ENCODE data around the gene FCN2.

FCN2 gene

DNA sequence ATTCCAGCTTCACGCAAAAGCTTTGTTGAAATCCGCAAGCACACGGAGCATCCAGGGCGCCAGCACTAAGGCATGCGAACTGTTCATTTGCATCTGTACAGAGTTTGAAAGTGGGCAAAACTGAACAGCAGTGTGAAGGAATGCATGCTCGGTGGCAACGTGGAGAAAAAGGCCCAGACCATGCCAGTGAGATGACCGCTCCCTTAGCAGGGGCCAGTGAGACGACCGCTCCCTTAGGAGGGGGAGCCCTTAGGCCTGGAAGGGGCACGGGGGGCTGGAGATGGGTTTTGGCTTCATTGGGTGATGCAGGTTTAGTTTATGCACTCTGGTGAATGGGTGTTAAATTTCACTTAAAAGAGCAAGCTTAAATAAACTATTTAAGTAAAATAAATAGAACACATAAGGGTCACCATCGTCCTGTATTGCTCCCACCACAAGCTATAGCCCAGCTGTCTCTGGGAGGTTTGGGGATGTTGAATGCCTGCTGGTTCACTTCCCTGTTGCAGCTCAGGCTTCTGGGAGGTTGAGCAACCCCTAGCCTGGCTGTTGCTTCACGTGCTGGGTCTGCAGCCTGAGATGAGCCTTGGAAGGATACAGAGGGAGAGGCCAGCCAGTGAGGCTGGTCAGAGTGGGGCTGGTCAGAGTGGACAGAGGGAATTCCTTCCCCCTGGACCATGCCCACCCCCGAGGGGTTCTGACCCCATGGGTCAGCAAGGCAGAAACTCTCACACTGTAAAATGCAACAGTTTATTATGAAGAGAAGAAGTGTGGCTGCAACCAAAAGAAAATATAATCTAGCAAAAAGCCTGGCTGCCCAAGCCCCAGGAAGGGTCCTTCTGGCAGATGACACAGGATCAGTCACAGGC lies 41.7 kb downstream of the FCN2 start:
- Histone ChIP-seq H3K27me3 (ENCODE audit: insufficient read depth, low read length) (no peaks in the 10 kb centered on the region; the same call in 1 of the 2 replicates), H3K4me3 (ENCODE audit: low read depth, low read length, poor library complexity, severe bottlenecking) (no peak overlapping the region), H3K9me2 (ENCODE audit: low read depth, low read length) (no peaks in the 10 kb centered on the region), H4K20me1 (ENCODE audit: insufficient read depth, low read length) (no peaks in the 10 kb centered on the region), H3K79me2 (ENCODE audit: insufficient read depth, low read length) (no peaks in the 10 kb centered on the region), H2AFZ (ENCODE audit: low read length) (no peak overlapping the region), H3K9me3 (ENCODE audit: low read length) (peaks cover 11% of the 10 kb centered on the region), H3K4me1 (ENCODE audit: insufficient read depth, low read length, severe bottlenecking) (peaks cover 3% of the 10 kb centered on the region), H3K9ac (ENCODE audit: low read length) (no peak overlapping the region), H3K27ac (ENCODE audit: low read depth, low read length, poor library complexity, severe bottlenecking) (no peak overlapping the region), H3F3A (ENCODE audit: insufficient read depth, low read length) (no peaks in the 10 kb centered on the region), H3K4me2 (ENCODE audit: low read length) (no peak overlapping the region), H3K36me3 (ENCODE audit: insufficient read depth, low read length) (peaks cover 7% of the 10 kb centered on the region; the same call in 1 of the 2 replicates)
- TF ChIP-seq CTCF (IDR thresholded peaks at IDR 0.05; ENCODE audit: low read length) (no peak), EZH2 (IDR thresholded peaks at IDR 0.05; ENCODE audit: borderline replicate concordance, low read length) (no peak)

GRCh38 chr9:134922932-134923240 lies 42.3 kb downstream of the FCN2 start:
- Histone ChIP-seq H3K79me2 (ENCODE audit: insufficient read depth, low read length) (no peaks in the 10 kb centered on the region), H2AFZ (ENCODE audit: low read length) (no peak overlapping the region), H3K27ac (ENCODE audit: low read depth, low read length, poor library complexity, severe bottlenecking) (no peak overlapping the region), H3F3A (ENCODE audit: insufficient read depth, low read length) (no peaks in the 10 kb centered on the region), H4K20me1 (ENCODE audit: insufficient read depth, low read length) (no peaks in the 10 kb centered on the region), H3K4me3 (ENCODE audit: low read depth, low read length, poor library complexity, severe bottlenecking) (no peak overlapping the region), H3K4me2 (ENCODE audit: low read length) (no peak overlapping the region), H3K27me3 (ENCODE audit: insufficient read depth, low read length) (no peaks in the 10 kb centered on the region; the same call in 1 of the 2 replicates), H3K9ac (ENCODE audit: low read length) (no peak overlapping the region), H3K9me3 (ENCODE audit: low read length) (peaks cover 11% of the 10 kb centered on the region), H3K9me2 (ENCODE audit: low read depth, low read length) (no peaks in the 10 kb centered on the region), H3K36me3 (ENCODE audit: insufficient read depth, low read length) (peaks cover 7% of the 10 kb centered on the region; the same call in 1 of the 2 replicates), H3K4me1 (ENCODE audit: insufficient read depth, low read length, severe bottlenecking) (no peaks in the 10 kb centered on the region)
- TF ChIP-seq CTCF (IDR thresholded peaks at IDR 0.05; ENCODE audit: low read length) (no peak), EZH2 (IDR thresholded peaks at IDR 0.05; ENCODE audit: borderline replicate concordance, low read length) (no peak)

DNA sequence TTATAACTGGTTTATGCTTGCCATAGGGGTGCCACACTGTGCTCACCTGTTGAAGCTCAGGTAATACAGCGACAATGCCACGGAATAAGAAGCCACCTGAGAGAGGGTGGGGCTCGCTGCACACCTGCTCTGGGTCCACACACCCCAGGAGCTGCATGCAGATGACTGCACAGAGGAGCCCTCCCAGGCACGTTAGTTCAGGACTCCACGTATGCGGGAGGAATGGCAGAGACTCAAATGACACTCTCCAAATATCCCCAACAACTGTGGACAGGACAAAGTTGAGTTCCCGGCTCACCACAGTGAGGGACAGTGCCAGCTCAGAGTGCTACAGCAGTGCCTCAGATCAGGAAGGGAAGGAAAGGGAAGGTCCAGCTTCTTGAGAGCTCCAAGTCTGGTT lies 42.9 kb downstream of the FCN2 start:
- no peak overlapping the region for H3K4me3 ChIP-seq (ENCODE audit: low read depth, low read length, poor library complexity, severe bottlenecking)
- H4K20me1 ChIP-seq (ENCODE audit: insufficient read depth, low read length): no peaks in the 10 kb centered on the region
- TF ChIP-seq CTCF (IDR thresholded peaks at IDR 0.05; ENCODE audit: low read length) (no peak), EZH2 (IDR thresholded peaks at IDR 0.05; ENCODE audit: borderline replicate concordance, low read length) (no peak)
- no peaks in the 10 kb centered on the region for H3K9me2 ChIP-seq (ENCODE audit: low read depth, low read length)
- no peak overlapping the region for H3K27ac ChIP-seq (ENCODE audit: low read depth, low read length, poor library complexity, severe bottlenecking)
- H3K36me3 ChIP-seq (ENCODE audit: insufficient read depth, low read length): peaks cover 7% of the 10 kb centered on the region; the same call in 1 of the 2 replicates
- no peaks in the 10 kb centered on the region; the same call in 1 of the 2 replicates for H3K27me3 ChIP-seq (ENCODE audit: insufficient read depth, low read length)
- H3K79me2 ChIP-seq (ENCODE audit: insufficient read depth, low read length): no peaks in the 10 kb centered on the region
- H3K4me1 ChIP-seq (ENCODE audit: insufficient read depth, low read length, severe bottlenecking): peaks cover under 1% of the 10 kb centered on the region
- no peak overlapping the region for H3K9ac ChIP-seq (ENCODE audit: low read length)
- H3K9me3 ChIP-seq (ENCODE audit: low read length): peaks cover 11% of the 10 kb centered on the region
- H3K4me2 ChIP-seq (ENCODE audit: low read length): no peak overlapping the region
- no peak overlapping the region for H2AFZ ChIP-seq (ENCODE audit: low read length)
- no peaks in the 10 kb centered on the region for H3F3A ChIP-seq (ENCODE audit: insufficient read depth, low read length)
